Endothelial cell of umbilical vein (primary cell): ENCODE data around the gene SPAG6.

ENCODE experiments used
- CTCF ChIP-seq, 2 donors: IDR thresholded peaks; 1 replicate in 1 of 2; 2 replicates in 1 of 2; pipeline ENCODE4 v1.5.1; 2011; ENCODE audit warnings: low read length in 2 of 2, mild to moderate bottlenecking in 2 of 2, moderate library complexity in 2 of 2, control low read depth in 1 of 2, inconsistent platforms in 1 of 2, low read depth in 1 of 2; ENCODE audit not compliant: insufficient read depth in 1 of 2; ENCODE audit errors: extremely low read depth in 1 of 2
- EZH2 ChIP-seq: IDR thresholded peaks from 2 replicates; pipeline ENCODE4 v1.6.1; 2012; ENCODE audit warnings: borderline replicate concordance, low read depth, mild to moderate bottlenecking, moderate library complexity, low read length, inconsistent platforms; ENCODE audit not compliant: severe bottlenecking
- FOS ChIP-seq: IDR thresholded peaks from 2 replicates; pipeline ENCODE4 v1.6.1; 2011; ENCODE audit warnings: mild to moderate bottlenecking, low read length, moderate library complexity, borderline replicate concordance; ENCODE audit not compliant: insufficient read depth
- GATA2 ChIP-seq: IDR thresholded peaks from 2 replicates; pipeline ENCODE4 v1.7.0; 2011; ENCODE audit warnings: low read depth, mild to moderate bottlenecking, moderate library complexity, mixed read lengths, low read length; ENCODE audit not compliant: insufficient read length, insufficient read depth
- JUN ChIP-seq: IDR thresholded peaks from 2 replicates; pipeline ENCODE4 v1.6.1; 2011; ENCODE audit warnings: borderline replicate concordance, low read depth; ENCODE audit not compliant: insufficient read length, insufficient read depth
- MAX ChIP-seq: IDR thresholded peaks from 2 replicates; pipeline ENCODE4 v1.6.1; 2011; ENCODE audit not compliant: insufficient read depth, insufficient read length
- MYC ChIP-seq: IDR thresholded peaks from one replicate; pipeline ENCODE4 v1.6.1; 2011; ENCODE audit warnings: mild to moderate bottlenecking, low read depth, low read length
- POLR2A ChIP-seq: IDR thresholded peaks from 2 replicates; pipeline ENCODE4 v1.6.1; 2012; ENCODE audit warnings: low read depth, mild to moderate bottlenecking, control low read depth, low read length
- POLR2AphosphoS5 ChIP-seq: IDR thresholded peaks from 2 replicates; pipeline ENCODE4 v1.6.1; 2012; ENCODE audit warnings: low read depth, mild to moderate bottlenecking, control low read depth, low read length, moderate library complexity; ENCODE audit not compliant: insufficient read depth

DNA sequence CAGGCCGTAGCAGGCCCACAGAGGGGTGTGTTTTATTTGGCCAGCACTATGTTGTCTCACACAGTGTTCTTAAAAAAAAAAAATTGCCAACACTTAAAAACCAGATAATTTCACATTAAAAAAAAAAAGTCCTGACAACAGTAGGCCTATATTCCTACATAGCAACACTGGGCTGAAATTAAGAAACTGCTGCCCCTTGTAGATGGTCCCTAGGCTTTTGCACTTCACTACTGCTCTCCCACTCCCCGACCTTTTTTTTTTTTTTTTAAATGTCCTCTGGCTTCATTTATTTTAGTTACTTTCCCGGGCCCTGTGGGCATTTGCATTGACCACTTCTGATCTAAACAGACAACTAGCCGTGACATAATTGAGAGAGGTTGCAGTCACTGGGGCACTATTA lies 36.0 kb downstream of the SPAG6 start:
- TF ChIP-seq MAX (no peak), CTCF (IDR thresholded peaks at IDR 0.05; ENCODE audit: extremely low read depth in 1 of 2, insufficient read depth in 1 of 2, low read depth in 1 of 2, low read length in 2 of 2) (no peak), POLR2AphosphoS5 (no peak), FOS (no peak), JUN (no peak), MYC (no peak), POLR2A (no peak), EZH2 (no peak), GATA2 (no peak)
